IgD-negative memory B cell (primary cell): Measurements from ENCODE around the gene STAB1. TPM values are rescaled to one million over a fixed set of nuclear protein-coding genes. Genes with fewer than 3 reads are reported as not detected.

Experiments used
- H3K27ac Mint-ChIP-seq, 3 donors: one replicate each; pipeline ENCODE4 v1.8.0; 2020 to 2022; ENCODE audit warnings: mild to moderate bottlenecking in 3 of 3, mixed read lengths in 3 of 3, moderate library complexity in 1 of 3
- H3K27me3 Mint-ChIP-seq: one replicate; pipeline ENCODE4 v1.8.0; 2021; ENCODE audit warnings: mixed read lengths
- H3K36me3 Mint-ChIP-seq: one replicate; pipeline ENCODE4 v1.8.0; 2020; ENCODE audit warnings: mild to moderate bottlenecking, mixed read lengths
- H3K4me1 Mint-ChIP-seq, 3 donors: one replicate each; pipeline ENCODE4 v1.8.0; 2020 to 2022; ENCODE audit warnings: mixed read lengths in 3 of 3, mild to moderate bottlenecking in 1 of 3
- H3K4me3 Mint-ChIP-seq, 4 donors: one replicate each; pipeline ENCODE4 v1.8.0; 2020 to 2022; ENCODE audit warnings: mild to moderate bottlenecking in 4 of 4, mixed read lengths in 4 of 4, moderate library complexity in 3 of 4
- H3K9me3 Mint-ChIP-seq, 3 donors: one replicate each; pipeline ENCODE4 v1.8.0; 2020 to 2021; ENCODE audit warnings: mixed read lengths in 3 of 3, mild to moderate bottlenecking in 1 of 3
- polyA plus RNA-seq: library from polyadenylated mRNA; unstranded; fragments of 300-500 nt; fragmentation: Illumina TruSeq; gene quantifications from one replicate; pipeline ENCODE4 v1.2.3, GENCODE V29; 2021

The STAB1 gene
- polyA plus RNA-seq, 1 donor from 2014 or later, result not detected

GRCh38 chr3:52528586-52529375 lies 33.6 kb downstream of the STAB1 start:
- Mint-ChIP-seq H3K4me1 (peaks cover 5 to 6% (median 5%) of the 10 kb centered on the region in 3 donors), H3K9me3 (no peaks in the 10 kb centered on the region), H3K36me3 (peaks cover 2% of the 10 kb centered on the region), H3K4me3 (peak overlapping the region in 1 of 4 donors; percentile 66), H3K27ac (peak overlapping the region in 1 of 3 donors; percentile 45), H3K27me3 (no peaks in the 10 kb centered on the region)

DNA sequence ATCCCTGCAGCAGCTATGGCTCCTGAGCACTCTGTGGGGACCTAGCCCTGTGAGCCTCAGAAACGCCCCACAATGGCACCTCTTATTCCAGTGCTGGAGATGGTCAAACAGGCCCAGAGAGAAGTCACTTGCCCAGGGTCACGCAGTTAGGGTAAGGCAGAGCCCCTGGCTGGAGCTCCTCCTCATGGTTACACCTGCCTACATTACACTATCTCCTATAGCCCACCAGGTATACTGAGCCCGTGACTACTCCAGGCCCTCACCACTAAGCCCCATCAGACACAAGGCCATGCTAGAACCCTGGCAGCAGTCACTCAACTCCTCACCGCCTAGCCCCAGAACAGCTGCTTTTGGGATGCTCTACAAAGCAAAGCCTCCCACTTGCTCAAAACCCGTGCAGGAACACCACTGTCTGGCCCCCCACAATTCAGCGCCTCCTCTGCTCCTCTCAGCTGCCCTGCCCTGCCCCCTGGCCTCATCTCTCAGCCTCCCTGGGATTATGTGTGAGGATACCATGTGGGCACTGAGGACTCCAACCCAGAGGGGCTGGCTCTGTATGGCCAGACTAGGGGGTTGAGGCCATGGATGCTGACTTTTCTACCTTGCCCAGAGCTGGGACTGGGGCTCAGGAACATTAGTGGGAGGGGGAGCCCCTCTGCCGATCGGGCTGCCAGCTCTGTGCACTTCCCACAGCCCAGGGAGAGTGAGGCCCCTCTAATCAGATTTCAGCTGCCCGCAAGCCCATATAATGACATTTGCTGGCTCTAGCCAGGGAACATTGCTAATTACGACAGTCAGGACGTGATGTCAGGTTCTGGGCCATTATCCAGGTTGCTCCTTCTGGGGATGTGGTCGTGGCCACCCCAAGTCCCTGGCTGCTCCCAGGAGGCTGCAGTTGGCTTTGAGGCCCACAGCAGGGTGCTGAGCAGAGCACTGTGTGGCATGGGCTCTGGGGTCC lies 34.5 kb downstream of the STAB1 start:
- no peaks in the 10 kb centered on the region for H3K9me3 Mint-ChIP-seq
- H3K27ac Mint-ChIP-seq, result peak overlapping the region in 1 of 3 donors; percentile 40
- H3K36me3 Mint-ChIP-seq, result no peaks in the 10 kb centered on the region
- peaks cover 5 to 9% (median 7%) of the 10 kb centered on the region in 3 donors for H3K4me1 Mint-ChIP-seq
- no peaks in the 10 kb centered on the region for H3K27me3 Mint-ChIP-seq
- H3K4me3 Mint-ChIP-seq, result peak overlapping the region in 1 of 4 donors; percentile 66

DNA sequence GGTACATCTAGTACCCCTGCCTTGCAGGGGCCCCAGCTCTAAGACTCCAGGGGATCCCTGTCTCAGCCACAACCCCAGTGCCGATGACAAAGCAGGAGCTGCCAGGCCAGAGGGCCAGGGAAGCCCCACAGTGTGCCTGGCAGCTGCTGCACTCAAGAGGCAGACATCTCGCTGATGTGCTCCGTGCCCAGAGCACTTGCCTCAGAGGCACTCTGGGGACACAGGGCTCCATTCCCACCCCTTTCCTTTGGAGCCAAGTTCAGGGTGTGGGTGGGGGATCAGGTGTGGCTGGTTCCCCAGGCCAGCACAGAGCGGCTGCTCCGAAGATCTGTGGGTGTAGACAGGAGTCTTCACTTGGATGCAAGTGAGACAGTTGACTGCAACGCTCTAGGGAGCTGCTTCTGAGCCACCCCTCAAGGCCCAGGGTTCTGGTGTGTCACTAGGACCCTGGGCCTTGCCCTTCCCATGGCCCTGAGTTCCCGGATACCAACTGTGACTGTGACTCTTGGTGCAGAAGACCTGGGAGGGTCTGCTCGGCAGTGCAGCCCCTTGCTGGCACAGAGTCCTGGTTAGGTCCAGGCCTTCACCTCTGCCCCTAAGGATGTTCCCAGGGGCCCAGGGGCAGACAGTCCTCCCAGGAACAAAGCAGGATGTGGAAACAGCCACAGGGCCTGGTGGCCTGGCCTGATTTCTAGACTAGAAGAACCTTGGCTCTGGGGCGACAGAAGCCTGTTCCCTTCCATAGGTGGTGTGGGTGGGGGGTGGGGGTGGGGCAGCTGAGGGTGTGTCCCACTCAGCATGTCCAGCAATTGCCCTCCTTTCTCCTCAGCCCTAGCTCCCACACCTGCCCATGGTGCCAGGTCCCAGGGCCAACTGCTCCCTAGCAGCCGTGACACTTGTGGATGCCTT lies 36.0 kb downstream of the STAB1 start:
- H3K36me3 Mint-ChIP-seq, result no peaks in the 10 kb centered on the region
- no peaks in the 10 kb centered on the region for H3K9me3 Mint-ChIP-seq
- H3K4me3 Mint-ChIP-seq, result peak overlapping the region in 1 of 4 donors; percentile 79
- H3K27ac Mint-ChIP-seq, result peak overlapping the region in 1 of 3 donors; percentile 92
- no peaks in the 10 kb centered on the region for H3K27me3 Mint-ChIP-seq
- H3K4me1 Mint-ChIP-seq, result peaks cover 9 to 15% (median 12%) of the 10 kb centered on the region in 3 donors

- H3K27me3 Mint-ChIP-seq, result no peaks in the 10 kb centered on the region
- no peaks in the 10 kb centered on the region for H3K36me3 Mint-ChIP-seq
- peak overlapping the region in 1 of 3 donors; percentile 92 for H3K27ac Mint-ChIP-seq
- peak overlapping the region; percentile 60 to 92 (median 76) for H3K4me3 Mint-ChIP-seq
- no peaks in the 10 kb centered on the region for H3K9me3 Mint-ChIP-seq
- H3K4me1 Mint-ChIP-seq, result peaks cover 13 to 21% (median 13%) of the 10 kb centered on the region in 3 donors
Observed at GRCh38 chr3:52531860-52532516, 36.9 kb downstream of the STAB1 start.

DNA sequence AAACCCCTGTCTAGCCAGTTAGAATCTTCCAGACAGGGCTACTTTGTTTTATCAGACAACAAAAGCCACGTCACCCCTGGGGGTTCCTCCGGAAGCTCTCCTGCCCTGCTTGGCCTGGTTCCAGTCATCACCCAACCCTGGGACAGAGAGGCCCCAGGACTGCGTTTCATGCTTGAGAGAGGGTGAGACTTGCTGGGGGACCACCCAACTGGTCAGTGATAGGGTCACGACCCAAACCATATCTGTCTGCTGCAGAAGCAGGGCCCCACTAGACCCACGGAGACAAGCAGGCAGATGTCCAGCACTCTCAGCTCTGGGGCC lies 37.3 kb downstream of the STAB1 start:
- Mint-ChIP-seq H3K4me3 (peak overlapping the region; percentile 74 to 92 (median 84)), H3K4me1 (peaks cover 16 to 23% (median 17%) of the 10 kb centered on the region in 3 donors), H3K36me3 (peaks cover under 1% of the 10 kb centered on the region), H3K27ac (peak overlapping the region in 2 of 3 donors; percentile 43 to 92), H3K27me3 (no peaks in the 10 kb centered on the region), H3K9me3 (no peaks in the 10 kb centered on the region)

DNA sequence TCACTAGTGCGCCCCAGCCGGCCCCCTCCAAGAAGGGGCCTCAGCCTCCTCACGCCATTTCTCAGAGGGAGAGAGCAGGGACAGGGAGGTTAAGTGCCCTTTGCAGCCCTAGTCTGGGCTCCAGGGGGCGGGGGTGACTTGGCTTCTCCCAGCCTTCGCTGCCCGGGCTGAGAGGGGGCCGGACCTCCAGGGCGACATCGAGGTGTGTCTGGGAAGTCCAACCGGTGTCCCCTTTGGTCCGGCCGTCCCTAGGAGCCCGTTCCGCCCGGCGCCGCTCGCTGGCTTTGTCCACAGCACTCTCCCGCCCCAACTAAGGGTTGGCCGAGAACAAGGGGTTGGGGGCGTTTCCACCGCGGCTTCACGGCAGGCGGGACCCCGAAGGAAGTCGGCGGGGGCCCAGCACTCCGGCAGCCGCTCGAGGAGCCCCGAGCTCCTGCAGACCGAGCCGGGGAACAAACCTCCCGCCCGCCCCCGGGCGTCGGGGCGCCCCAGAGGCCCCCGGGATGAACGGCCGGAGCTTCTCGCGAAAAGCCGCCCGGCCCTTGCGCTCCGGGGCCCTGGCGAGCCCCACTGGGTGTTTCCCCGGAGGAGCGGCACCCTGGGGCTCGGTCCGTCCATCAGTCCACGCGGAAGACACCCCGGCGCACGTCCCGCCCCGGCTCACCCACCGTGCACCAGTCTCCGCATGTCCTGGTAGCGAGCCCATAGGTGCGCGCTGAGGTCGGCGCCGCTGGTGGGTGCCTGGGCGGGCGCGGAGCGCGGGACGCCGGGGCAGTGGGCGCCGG lies 37.9 kb downstream of the STAB1 start:
- Mint-ChIP-seq H3K27ac (peak overlapping the region in 2 of 3 donors; percentile 43 to 92), H3K27me3 (no peaks in the 10 kb centered on the region), H3K9me3 (no peaks in the 10 kb centered on the region), H3K4me1 (peaks cover 22 to 29% (median 23%) of the 10 kb centered on the region in 3 donors), H3K4me3 (peak overlapping the region; percentile 74 to 92 (median 84)), H3K36me3 (peaks cover 1% of the 10 kb centered on the region)

- peaks cover 1% of the 10 kb centered on the region for H3K36me3 Mint-ChIP-seq
- peak within 1 kb of the TSS; percentile 74 to 98 (median 92) for H3K4me3 Mint-ChIP-seq
- H3K4me1 Mint-ChIP-seq, result peaks cover 26 to 33% (median 27%) of the 10 kb centered on the region in 3 donors
- H3K9me3 Mint-ChIP-seq, result no peaks in the 10 kb centered on the region
- no peaks in the 10 kb centered on the region for H3K27me3 Mint-ChIP-seq
- H3K27ac Mint-ChIP-seq, result peak within 1 kb of the TSS; percentile 85 to 97 (median 91)
Observed at GRCh38 chr3:52533623-52534280, 38.6 kb downstream of the STAB1 start, which contains the start of gene NT5DC2. Gene NT5DC2, minus strand, starts transcription at chr3:52533857. Its CDS starts 120 bp downstream, at chr3:52533737.

DNA sequence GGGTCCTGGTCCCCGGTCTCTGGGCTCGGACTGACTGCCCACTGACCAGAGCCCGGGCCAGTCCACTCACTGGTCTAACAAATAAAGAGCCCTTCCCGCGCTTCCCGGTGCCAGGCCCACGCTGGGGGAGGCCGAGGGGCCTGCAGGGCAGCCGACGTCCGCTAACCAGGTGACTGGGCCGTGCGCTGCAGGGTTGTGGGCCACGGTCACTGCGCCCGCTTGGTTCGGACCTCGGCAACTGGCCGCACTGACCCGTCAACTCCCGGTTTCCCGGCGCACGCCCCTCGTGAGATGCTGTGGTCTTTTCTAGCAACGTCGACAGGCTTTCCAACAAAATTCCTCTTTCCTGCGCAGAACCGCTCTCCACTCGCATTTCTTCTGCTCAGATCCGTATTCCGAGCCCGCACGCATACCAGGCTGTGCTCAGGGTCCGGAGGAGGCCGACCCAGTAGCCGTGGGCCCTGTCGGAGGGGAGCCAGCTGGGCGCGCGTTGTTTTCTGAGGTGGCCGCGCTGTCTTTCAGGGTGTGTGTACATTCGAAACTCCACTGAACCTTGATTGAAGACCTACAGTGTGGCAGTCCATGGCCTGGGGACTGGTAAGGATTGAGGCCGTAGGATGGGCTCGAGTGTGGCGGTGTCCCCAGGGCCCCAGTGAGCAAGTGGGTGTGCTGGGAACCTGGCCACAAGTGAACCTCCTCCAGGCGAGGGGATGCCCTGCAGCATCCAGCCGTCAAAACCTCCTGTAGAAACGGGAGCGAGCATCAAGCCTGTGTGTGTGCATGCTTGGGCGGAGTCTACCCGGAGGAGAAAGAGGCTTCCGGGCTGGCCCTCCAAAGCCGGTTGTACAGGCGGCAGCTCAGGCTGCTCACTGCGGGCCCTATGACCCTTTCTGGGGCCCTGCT lies 39.4 kb downstream of the STAB1 start:
- Mint-ChIP-seq H3K36me3 (peaks cover 1% of the 10 kb centered on the region), H3K27ac (peak overlapping the region; percentile 85 to 97 (median 91)), H3K4me3 (peak overlapping the region; percentile 72 to 98 (median 86)), H3K4me1 (peaks cover 31 to 37% (median 33%) of the 10 kb centered on the region in 3 donors), H3K27me3 (no peaks in the 10 kb centered on the region), H3K9me3 (no peaks in the 10 kb centered on the region)

- Mint-ChIP-seq H3K9me3 (no peaks in the 10 kb centered on the region), H3K36me3 (peaks cover 1% of the 10 kb centered on the region), H3K4me3 (peak overlapping the region; percentile 98 to 100 (median 99)), H3K27me3 (no peaks in the 10 kb centered on the region), H3K27ac (peak overlapping the region; percentile 97 to 100 (median 98)), H3K4me1 (peaks cover 31 to 37% (median 33%) of the 10 kb centered on the region in 3 donors)
Observed at GRCh38 chr3:52535411-52536111, 40.4 kb downstream of the STAB1 start.

DNA sequence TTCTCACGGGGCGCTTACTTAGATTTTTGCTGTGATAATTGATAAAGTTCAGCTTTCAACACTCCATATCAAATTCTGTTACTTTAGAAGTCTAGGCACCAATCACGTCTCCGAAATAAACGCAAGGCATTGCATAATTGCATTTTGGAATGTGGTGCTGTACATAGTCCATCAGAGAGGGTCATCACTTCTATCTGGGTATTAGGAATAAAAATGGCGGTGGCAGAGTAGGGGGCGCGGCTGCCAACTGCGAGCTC lies 40.9 kb downstream of the STAB1 start:
- no peaks in the 10 kb centered on the region for H3K9me3 Mint-ChIP-seq
- H3K36me3 Mint-ChIP-seq, result peaks cover 1% of the 10 kb centered on the region
- no peaks in the 10 kb centered on the region for H3K27me3 Mint-ChIP-seq
- peak overlapping the region; percentile 98 to 100 (median 99) for H3K4me3 Mint-ChIP-seq
- H3K27ac Mint-ChIP-seq, result peak overlapping the region; percentile 97 to 100 (median 98)
- H3K4me1 Mint-ChIP-seq, result peaks cover 31 to 37% (median 33%) of the 10 kb centered on the region in 3 donors

DNA sequence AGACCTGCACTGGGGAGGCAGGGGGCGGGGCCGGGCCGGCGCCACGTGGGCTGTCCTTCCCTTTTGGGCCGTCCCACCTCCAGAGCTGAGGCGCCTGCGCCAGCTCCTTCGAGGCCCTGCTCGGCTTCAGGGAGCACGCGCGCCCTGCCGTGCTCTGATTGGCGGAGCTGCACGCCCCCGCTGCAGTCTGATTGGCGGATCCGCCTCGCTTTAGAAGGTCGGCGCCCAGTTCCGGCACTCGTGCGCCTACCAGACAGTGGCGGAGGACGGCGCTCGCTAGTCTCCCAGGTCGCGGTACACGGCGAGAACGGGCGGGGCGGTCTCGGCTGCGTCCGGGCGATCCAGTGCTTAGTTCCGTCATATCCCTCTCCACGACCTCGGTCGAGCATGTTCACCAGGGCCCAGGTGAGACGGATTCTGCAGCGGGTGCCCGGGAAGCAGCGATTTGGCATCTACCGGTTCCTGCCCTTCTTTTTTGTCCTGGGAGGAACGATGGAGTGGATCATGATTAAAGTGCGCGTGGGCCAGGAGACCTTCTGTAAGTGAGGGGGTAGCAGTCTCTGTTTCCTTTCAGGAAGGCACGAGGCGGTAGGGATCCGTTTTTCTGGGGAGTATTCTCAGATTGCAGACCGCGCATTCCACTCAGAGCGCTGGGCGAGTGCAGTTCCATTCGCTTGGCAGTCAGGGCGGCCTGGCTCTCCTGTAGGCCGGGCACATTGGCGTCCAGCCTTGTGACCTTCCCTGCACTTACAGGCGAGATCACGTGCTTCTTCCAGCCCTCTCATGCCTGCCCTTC lies 41.4 kb downstream of the STAB1 start, which contains the start of gene UQCC5:
TSS of gene UQCC5 (plus strand) at position 237 of the 796 bp plus-strand sequence. CDS start at position 388, 151 bp downstream.
- Mint-ChIP-seq H3K36me3 (peaks cover 1% of the 10 kb centered on the region), H3K9me3 (no peaks in the 10 kb centered on the region), H3K4me1 (peaks cover 31 to 37% (median 33%) of the 10 kb centered on the region in 3 donors)

More for the DNA sequence above, 41.4 kb downstream of the STAB1 start, which contains the start of gene UQCC5:
- peak within 1 kb of the TSS; percentile 98 to 100 (median 99) for H3K4me3 Mint-ChIP-seq
- H3K27ac Mint-ChIP-seq, result peak within 1 kb of the TSS; percentile 97 to 100 (median 98)
- no peaks in the 10 kb centered on the region for H3K27me3 Mint-ChIP-seq
